ENCODE data around the gene ANKS1A.

DNA sequence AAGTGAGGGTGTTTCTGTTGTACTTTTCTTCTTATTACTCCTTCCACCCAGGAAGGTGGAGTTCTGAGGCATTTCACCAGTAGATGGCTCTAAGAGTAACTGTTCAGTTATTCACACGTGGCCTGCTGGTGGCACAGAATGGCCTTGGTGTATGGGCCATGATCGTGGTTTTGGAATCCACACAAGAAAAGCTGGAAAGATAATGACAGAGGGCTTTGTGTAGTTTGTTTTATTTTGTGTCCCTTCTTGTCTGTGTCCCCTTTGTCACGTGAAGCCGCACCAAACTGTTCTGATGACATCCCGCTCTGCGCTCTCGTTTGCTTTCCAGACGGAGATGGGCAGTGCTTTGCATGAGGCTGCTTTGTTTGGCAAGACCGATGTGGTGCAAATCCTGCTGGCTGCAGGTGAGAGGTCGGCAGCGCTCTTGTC lies 93.4 kb downstream of the ANKS1A start:
- TF ChIP-seq, protein P1, sequence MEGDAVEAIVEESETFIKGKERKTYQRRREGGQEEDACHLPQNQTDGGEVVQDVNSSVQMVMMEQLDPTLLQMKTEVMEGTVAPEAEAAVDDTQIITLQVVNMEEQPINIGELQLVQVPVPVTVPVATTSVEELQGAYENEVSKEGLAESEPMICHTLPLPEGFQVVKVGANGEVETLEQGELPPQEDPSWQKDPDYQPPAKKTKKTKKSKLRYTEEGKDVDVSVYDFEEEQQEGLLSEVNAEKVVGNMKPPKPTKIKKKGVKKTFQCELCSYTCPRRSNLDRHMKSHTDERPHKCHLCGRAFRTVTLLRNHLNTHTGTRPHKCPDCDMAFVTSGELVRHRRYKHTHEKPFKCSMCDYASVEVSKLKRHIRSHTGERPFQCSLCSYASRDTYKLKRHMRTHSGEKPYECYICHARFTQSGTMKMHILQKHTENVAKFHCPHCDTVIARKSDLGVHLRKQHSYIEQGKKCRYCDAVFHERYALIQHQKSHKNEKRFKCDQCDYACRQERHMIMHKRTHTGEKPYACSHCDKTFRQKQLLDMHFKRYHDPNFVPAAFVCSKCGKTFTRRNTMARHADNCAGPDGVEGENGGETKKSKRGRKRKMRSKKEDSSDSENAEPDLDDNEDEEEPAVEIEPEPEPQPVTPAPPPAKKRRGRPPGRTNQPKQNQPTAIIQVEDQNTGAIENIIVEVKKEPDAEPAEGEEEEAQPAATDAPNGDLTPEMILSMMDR (IDR thresholded peaks at IDR 0.05) = peak in 2 of 4 experiments; percentile 12 to 21
- TF ChIP-seq POLR2A (IDR thresholded peaks at IDR 0.05) (no peak), POLR2AphosphoS5 (IDR thresholded peaks at IDR 0.05) (no peak)
